ENCODE data around the gene MRPL36.

Gene MRPL36

DNA sequence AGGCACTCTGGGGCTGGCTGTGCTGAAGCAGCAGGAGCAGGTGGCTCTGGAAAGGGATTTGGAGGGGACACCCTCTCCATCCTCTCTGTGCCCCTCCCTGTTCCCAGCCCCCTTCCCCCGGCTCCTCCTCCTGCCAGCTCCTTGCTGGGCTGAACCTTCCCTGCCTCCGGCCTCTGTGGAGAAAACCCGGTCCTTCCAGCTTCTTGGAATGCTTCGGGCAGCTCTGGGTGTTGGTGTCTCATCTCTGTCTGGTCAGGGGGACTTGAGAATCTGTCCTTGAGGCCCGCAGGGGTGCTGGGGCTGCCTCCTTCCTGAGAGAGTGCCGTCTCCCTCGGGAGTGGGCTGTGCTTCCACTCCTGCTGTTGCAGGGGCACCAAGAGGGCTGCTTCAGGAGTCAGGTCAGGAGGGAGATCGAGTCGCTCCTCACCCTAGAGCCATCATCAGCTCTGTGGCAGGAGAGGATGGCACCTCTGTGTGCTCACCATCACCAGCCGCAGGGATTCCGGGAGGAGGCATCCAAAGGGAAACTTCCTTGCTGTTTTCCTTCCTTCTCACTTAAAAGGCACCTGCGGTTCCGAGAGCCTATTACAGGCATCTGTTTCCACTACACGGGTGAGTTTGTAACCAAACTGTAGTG is 32.2 kb upstream of the MRPL36 start:
- TF ChIP-seq, protein P1, sequence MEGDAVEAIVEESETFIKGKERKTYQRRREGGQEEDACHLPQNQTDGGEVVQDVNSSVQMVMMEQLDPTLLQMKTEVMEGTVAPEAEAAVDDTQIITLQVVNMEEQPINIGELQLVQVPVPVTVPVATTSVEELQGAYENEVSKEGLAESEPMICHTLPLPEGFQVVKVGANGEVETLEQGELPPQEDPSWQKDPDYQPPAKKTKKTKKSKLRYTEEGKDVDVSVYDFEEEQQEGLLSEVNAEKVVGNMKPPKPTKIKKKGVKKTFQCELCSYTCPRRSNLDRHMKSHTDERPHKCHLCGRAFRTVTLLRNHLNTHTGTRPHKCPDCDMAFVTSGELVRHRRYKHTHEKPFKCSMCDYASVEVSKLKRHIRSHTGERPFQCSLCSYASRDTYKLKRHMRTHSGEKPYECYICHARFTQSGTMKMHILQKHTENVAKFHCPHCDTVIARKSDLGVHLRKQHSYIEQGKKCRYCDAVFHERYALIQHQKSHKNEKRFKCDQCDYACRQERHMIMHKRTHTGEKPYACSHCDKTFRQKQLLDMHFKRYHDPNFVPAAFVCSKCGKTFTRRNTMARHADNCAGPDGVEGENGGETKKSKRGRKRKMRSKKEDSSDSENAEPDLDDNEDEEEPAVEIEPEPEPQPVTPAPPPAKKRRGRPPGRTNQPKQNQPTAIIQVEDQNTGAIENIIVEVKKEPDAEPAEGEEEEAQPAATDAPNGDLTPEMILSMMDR (IDR thresholded peaks at IDR 0.05; ENCODE audit: extremely low read depth, insufficient read depth, missing control alignments), result no peak
- in situ Hi-C loops (cut with MboI; ENCODE audit: low pct_unique_long_range_greater_than_20kb, low sequenced_read_pairs, unreplicated experiment), result no loop called here
- DNase-seq (ENCODE audit: low spot score), result no peak

GRCh38 chr5:1831257-1831656 is 31.6 kb upstream of the MRPL36 start:
- in situ Hi-C loops (cut with MboI; ENCODE audit: low pct_unique_long_range_greater_than_20kb, low sequenced_read_pairs, unreplicated experiment), result no loop called here
- TF ChIP-seq, protein P1 (IDR thresholded peaks at IDR 0.05; ENCODE audit: extremely low read depth, insufficient read depth, missing control alignments), result no peak
- no peak for DNase-seq (ENCODE audit: low spot score)

DNA sequence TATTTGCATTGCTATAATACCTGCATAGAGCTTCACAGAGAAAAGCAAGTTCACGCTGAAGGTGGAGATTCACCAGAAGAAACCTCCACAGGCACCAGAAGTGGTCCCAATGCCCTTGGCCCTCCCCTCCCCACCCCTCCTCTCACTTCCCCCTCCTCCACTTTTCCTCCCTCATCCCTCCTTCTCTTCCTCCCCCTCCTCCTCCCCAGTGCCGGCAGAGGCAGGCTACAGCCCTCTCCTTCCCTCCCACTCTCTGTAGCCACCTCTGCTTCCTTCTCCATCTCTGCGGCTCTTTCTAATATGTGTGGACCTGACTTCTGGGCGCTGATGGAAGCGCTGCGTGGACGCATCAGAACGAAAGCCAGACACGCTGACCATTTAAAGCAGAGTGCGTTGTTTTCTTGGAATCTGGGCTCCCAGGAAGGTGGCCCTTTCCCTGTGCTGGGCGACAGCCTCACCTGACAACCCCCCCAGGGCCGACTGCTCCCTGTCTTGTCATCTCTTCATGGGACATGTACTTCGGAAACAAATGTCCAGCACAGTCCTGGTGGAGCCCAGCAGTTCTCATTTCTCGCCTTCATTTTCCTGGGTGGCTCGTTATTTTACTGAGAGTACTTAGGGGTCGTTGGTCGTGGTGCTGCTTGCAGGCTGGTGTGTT is 31.1 kb upstream of the MRPL36 start:
- TF ChIP-seq, protein P1 (IDR thresholded peaks at IDR 0.05; ENCODE audit: extremely low read depth, insufficient read depth, missing control alignments), result no peak
- DNase-seq (ENCODE audit: low spot score), result no peak
- in situ Hi-C loops (cut with MboI; ENCODE audit: low pct_unique_long_range_greater_than_20kb, low sequenced_read_pairs, unreplicated experiment), result no loop called here

DNA sequence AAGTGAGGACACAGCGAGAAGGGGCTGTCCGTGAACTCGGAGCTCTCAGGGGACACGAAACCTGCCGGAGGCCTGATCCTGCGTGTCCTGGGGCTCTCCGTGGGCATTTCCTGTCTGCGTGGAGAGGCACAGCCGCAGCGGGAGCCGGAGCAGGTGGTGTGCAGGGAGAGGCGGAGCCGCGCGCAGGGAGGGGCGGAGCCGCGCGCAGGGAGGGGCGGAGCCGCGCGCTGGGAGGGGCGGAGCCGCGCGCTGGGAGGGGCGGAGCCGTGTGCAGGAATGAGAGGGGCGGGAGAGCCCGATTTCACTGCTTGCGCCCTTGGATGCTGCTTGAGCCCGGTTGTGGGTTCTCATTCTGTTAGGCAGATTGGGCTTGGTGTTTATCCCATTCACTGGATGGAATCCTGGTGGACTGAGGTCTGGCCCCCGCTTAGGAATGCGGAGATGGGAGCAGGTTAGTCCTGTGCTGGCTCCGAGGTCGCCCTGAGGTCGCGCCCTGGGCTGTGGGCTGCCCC is 28.3 kb upstream of the MRPL36 start:
- TF ChIP-seq, protein P1 (IDR thresholded peaks at IDR 0.05; ENCODE audit: extremely low read depth, insufficient read depth, missing control alignments), result no peak
- DNase-seq (ENCODE audit: low spot score), result no peak
- in situ Hi-C loops (cut with MboI; ENCODE audit: low pct_unique_long_range_greater_than_20kb, low sequenced_read_pairs, unreplicated experiment), result no loop called here

DNA sequence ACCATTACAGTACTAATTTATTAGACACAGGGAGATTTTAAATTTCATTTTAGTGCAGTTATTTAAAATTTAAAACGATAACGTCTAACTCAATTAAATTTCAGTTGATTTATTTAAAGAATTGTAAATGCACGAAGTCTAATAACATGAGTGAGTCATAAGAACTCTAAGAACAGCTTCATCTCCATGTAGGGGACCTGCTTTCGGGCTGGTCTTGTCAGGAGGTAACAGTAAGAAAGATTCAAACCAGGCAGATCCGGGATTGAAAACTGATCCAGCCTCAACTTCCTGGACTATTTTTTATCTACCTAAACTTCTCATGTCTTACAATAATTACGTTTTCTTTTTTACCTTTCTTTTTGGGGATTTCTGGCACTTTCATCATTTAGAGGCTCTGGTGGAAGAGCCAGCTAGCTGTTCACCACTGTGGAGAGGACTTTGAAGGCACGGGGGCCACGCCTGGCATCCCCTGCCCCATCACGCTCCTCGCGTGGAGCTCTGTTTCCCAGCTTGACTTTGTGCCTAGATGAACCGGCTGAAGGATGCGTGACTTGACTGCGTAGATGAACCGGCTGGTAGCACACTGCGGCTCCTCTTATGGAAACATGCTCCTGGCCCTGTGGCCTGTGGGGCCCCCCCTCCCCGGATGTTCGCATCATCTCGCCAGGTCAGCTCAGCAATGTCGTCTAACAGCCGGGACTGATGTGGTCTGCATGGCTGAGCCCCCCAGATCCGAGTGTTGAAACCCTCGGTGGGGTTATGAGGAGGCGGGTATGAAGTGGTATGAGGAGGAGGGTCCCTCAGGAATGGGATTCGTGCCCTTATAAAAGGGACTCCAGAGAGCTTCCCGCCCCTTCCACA is 27.6 kb upstream of the MRPL36 start:
- in situ Hi-C loops (cut with MboI; ENCODE audit: low pct_unique_long_range_greater_than_20kb, low sequenced_read_pairs, unreplicated experiment), result no loop called here

More for the DNA sequence above, 27.6 kb upstream of the MRPL36 start:
- no peak for DNase-seq (ENCODE audit: low spot score)
- TF ChIP-seq, protein P1 (IDR thresholded peaks at IDR 0.05; ENCODE audit: extremely low read depth, insufficient read depth, missing control alignments), result no peak

Measured in GM13977 (cell line).